Activated naive CD8-positive, alpha-beta T cell (primary cell): ENCODE results near the gene DUS1L.
A peak's percentile ranks its signal among the peaks of the same experiment; 100 is the strongest.

Experiments
- H3K27ac Mint-ChIP-seq: one replicate; pipeline ENCODE4 v1.8.0; 2021; ENCODE audit warnings: mixed read lengths
- H3K27me3 Mint-ChIP-seq: one replicate; pipeline ENCODE4 v1.8.0; 2021; ENCODE audit warnings: mixed read lengths
- H3K36me3 Mint-ChIP-seq: one replicate; pipeline ENCODE4 v1.8.0; 2021; ENCODE audit warnings: mixed read lengths
- H3K4me1 Mint-ChIP-seq: one replicate; pipeline ENCODE4 v1.8.0; 2021; ENCODE audit warnings: low read depth, mixed read lengths
- H3K4me3 Mint-ChIP-seq: one replicate; pipeline ENCODE4 v1.8.0; 2021; ENCODE audit warnings: mild to moderate bottlenecking, mixed read lengths
- H3K9me3 Mint-ChIP-seq: one replicate; pipeline ENCODE4 v1.8.0; 2021; ENCODE audit warnings: low read depth, mixed read lengths

Gene DUS1L

DNA sequence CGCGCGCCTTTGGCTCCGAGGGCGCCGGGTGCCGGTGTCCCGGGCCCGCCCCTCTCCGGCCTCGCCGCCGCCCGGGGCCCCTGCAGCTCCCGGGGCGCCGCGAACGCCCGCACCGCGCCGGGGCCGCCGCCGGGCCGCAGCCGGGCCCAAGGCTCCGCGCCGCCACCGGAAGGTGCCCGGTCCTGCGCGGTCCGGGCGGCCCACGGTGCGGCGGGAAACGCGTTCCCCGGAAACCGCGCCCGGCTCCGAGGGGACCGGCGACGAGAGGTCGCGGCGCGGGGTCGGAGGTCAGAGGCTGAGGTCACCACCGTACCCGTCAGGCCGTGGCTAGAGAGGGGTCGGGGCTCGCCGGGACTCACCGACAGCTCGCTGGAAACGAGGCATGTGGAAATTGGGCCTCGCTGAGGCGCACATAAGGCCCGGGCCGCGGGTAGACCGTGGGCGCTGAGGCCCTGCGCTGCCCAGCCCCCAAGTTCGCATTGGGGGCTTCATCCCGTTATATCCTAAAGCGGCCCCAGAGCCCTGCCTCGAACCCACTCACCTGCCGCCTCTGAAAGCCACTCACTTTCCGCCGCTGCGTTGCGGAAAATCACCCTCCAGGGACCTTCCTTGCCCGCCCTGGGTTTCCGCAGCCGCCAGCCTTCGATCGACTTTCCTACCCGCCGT is at the start of gene DUS1L:
TSS of gene DUS1L (minus strand) at position 167 of the 666 bp plus-strand sequence. CDS start 745 bp downstream, outside the sequence.
- H3K4me3 Mint-ChIP-seq, result peak within 1 kb of the TSS; percentile 87
- H3K4me1 Mint-ChIP-seq, result peaks cover 8% of the 10 kb centered on the region
- H3K36me3 Mint-ChIP-seq, result no peaks in the 10 kb centered on the region
- no peaks in the 10 kb centered on the region for H3K27me3 Mint-ChIP-seq
- no peaks in the 10 kb centered on the region for H3K9me3 Mint-ChIP-seq
- peak within 1 kb of the TSS; percentile 88 for H3K27ac Mint-ChIP-seq

DNA sequence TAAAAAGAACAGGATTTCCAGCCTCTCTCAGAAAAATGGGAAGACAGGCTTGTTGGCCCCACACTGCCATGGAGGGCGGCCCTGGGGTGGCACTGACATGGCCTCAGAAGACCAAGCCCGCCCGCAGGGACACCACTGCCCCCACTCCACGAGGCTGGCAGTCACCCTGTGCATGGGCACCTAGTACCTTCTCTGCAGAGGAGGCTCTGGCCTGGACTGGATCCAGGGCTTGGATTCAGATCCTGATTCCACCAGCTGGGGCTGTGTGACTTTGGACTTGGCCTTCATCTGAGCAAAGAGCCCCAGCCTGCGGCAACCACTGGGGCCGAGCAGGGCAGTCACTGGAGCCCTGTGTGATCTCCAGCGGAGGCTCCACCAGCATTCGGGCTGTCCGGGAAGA is 49.3 kb upstream of the DUS1L start:
- Mint-ChIP-seq H3K27ac (no peak overlapping the region), H3K9me3 (no peaks in the 10 kb centered on the region), H3K36me3 (no peaks in the 10 kb centered on the region), H3K27me3 (no peaks in the 10 kb centered on the region), H3K4me1 (peaks cover 19% of the 10 kb centered on the region), H3K4me3 (no peak overlapping the region)

GRCh38 chr17:82114447-82114846 is 48.8 kb upstream of the DUS1L start:
- H3K27me3 Mint-ChIP-seq, result no peaks in the 10 kb centered on the region
- H3K27ac Mint-ChIP-seq, result no peak overlapping the region
- no peaks in the 10 kb centered on the region for H3K36me3 Mint-ChIP-seq
- no peaks in the 10 kb centered on the region for H3K9me3 Mint-ChIP-seq
- peaks cover 15% of the 10 kb centered on the region for H3K4me1 Mint-ChIP-seq
- no peak overlapping the region for H3K4me3 Mint-ChIP-seq

- Mint-ChIP-seq H3K4me1 (peaks cover 12% of the 10 kb centered on the region), H3K27me3 (no peaks in the 10 kb centered on the region), H3K4me3 (no peak overlapping the region), H3K36me3 (no peaks in the 10 kb centered on the region), H3K27ac (no peak overlapping the region), H3K9me3 (no peaks in the 10 kb centered on the region)
Observed at GRCh38 chr17:82113941-82114340, 48.3 kb upstream of the DUS1L start.

GRCh38 chr17:82113422-82113821 is 47.8 kb upstream of the DUS1L start:
- no peaks in the 10 kb centered on the region for H3K36me3 Mint-ChIP-seq
- H3K4me1 Mint-ChIP-seq, result peaks cover 13% of the 10 kb centered on the region
- no peak overlapping the region for H3K27ac Mint-ChIP-seq
- H3K9me3 Mint-ChIP-seq, result no peaks in the 10 kb centered on the region
- no peaks in the 10 kb centered on the region for H3K27me3 Mint-ChIP-seq
- no peak overlapping the region for H3K4me3 Mint-ChIP-seq

GRCh38 chr17:82112914-82113311 is 47.3 kb upstream of the DUS1L start:
- H3K4me1 Mint-ChIP-seq, result peaks cover 12% of the 10 kb centered on the region
- H3K27ac Mint-ChIP-seq, result no peak overlapping the region
- H3K27me3 Mint-ChIP-seq, result no peaks in the 10 kb centered on the region
- H3K9me3 Mint-ChIP-seq, result no peaks in the 10 kb centered on the region
- no peaks in the 10 kb centered on the region for H3K36me3 Mint-ChIP-seq
- no peak overlapping the region for H3K4me3 Mint-ChIP-seq

DNA sequence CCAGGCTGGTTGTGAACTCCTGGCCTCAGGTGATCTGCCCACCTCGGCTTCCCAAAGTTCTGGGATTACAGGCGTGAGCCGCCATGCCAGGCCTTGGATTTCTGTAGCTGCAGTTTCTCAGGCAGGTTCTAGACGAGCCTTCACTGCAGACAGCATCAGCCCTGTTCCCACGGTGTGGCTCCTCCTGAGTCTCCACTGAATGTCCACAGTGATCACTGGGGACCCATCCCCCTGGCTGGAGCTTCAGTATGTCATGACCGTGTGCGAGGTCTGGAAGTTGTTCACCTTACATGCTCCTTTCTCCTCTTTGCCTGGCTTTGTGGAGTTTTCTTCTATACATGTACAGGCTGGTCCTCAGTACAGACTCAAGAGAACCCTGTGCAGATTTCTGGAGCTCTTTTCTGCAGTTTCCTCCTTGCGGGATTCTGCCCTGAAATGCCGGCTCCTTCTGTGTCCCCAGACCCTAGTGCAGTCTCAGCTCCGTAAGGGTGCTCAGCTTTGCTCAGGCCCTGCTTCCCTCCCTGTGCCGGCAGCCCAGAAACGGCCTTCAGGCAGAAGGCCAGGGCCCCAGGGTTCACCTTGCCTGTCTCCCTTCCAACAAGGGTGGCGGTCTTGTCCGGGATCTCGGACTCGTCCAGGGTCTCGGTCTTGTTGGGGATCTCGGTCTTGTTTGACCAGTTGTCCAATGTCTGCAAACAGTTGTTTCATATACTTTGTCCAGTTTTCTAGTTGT is 46.7 kb upstream of the DUS1L start:
- H3K4me3 Mint-ChIP-seq, result no peak overlapping the region
- H3K9me3 Mint-ChIP-seq, result no peaks in the 10 kb centered on the region
- no peaks in the 10 kb centered on the region for H3K36me3 Mint-ChIP-seq
- no peaks in the 10 kb centered on the region for H3K27me3 Mint-ChIP-seq
- no peak overlapping the region for H3K27ac Mint-ChIP-seq
- H3K4me1 Mint-ChIP-seq, result peaks cover 13% of the 10 kb centered on the region

DNA sequence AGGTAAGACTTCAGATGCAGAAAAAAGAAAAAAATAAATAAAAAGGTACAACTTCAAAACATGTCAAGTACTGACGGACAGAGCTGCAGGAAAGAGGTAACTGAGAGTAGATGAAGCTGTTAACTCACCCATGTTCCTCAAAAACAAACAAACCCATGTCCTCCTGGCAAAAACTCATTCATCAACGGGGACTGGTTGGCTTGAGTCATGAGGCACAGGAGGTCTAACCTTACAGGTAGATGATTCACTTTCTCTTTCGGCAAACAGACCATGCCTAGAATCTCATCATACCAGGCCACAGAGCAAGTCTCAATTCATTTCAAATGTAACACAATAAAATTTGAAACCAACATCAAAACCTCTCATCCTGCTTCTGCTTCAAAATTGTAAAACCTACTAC is 44.7 kb upstream of the DUS1L start:
- no peaks in the 10 kb centered on the region for H3K27me3 Mint-ChIP-seq
- no peaks in the 10 kb centered on the region for H3K36me3 Mint-ChIP-seq
- H3K9me3 Mint-ChIP-seq, result no peaks in the 10 kb centered on the region
- peak overlapping the region; percentile 58 for H3K27ac Mint-ChIP-seq
- no peak overlapping the region for H3K4me3 Mint-ChIP-seq
- H3K4me1 Mint-ChIP-seq, result peaks cover 24% of the 10 kb centered on the region

DNA sequence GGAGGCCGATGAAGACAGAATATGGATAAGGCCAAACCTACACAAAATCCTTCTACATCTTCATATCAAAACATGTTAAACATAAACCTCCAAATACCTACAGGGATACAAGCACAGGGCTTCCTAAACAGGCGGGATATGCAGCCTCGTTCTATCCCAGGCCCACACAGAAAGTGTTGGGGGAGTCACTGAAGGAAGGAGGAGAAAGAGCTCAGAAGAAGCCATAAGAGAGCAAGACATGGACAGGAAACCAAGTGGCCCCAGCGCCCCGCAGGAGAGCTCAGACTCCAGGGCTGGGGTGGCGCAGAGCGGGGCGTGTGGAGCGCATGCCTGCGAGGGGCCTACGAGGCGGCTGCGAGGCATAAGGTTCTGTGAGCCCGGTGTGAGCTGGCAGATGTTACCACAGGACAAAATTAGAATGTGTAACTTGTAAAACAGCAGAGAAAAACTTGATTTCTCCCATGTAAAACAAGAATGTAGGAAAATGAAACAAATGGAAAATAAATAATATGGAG is 43.4 kb upstream of the DUS1L start:
- no peaks in the 10 kb centered on the region for H3K9me3 Mint-ChIP-seq
- no peak overlapping the region for H3K27ac Mint-ChIP-seq
- H3K4me3 Mint-ChIP-seq, result no peak overlapping the region
- H3K4me1 Mint-ChIP-seq, result peaks cover 27% of the 10 kb centered on the region
- H3K36me3 Mint-ChIP-seq, result no peaks in the 10 kb centered on the region
- H3K27me3 Mint-ChIP-seq, result no peaks in the 10 kb centered on the region

DNA sequence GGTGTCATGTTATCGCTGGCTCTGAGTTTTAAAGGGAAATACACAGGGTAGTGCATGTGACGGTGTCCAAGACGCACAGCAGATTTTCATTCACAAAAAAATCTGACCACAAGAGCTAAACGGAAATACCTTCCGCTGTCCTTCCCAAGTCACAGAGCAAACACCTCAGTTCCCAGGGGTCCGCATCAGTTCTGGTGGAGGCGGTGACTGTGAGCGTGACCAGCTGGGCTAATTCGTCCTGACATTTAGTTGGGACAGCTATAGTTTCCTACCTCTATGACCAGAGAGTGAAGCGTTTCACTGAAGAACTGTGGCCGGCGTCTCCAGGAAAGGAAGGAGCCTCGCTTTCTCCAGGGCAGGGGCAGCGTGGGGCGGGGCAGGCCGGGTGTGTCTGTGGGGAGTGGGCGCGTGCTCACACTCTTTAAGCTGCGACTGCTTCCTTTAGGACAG is 42.9 kb upstream of the DUS1L start:
- Mint-ChIP-seq H3K27ac (no peak overlapping the region), H3K4me3 (no peak overlapping the region), H3K36me3 (no peaks in the 10 kb centered on the region), H3K9me3 (no peaks in the 10 kb centered on the region), H3K4me1 (peaks cover 27% of the 10 kb centered on the region), H3K27me3 (no peaks in the 10 kb centered on the region)

DNA sequence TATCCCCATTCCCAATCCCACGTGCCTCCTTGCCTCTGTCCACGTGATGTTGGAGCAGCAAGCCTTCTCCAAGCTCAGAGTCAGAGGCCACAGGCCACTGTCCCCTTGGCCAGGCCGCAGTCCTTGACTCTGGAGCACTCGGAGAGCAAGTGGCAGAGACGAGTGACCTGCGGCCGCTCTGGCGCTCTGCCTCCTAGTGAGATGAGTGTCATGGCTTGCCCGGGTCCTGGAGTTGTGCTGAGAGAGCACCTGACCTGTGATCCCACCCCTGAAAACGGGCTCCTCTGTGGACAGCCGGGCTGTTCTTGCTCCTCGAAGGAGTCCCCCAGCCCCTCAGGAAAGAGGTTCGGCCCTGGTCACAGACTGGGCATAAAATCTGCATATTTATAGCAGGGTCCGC is 42.4 kb upstream of the DUS1L start:
- no peaks in the 10 kb centered on the region for H3K27me3 Mint-ChIP-seq
- H3K4me3 Mint-ChIP-seq, result no peak overlapping the region
- H3K9me3 Mint-ChIP-seq, result no peaks in the 10 kb centered on the region
- H3K27ac Mint-ChIP-seq, result no peak overlapping the region
- no peaks in the 10 kb centered on the region for H3K36me3 Mint-ChIP-seq
- H3K4me1 Mint-ChIP-seq, result peaks cover 27% of the 10 kb centered on the region

GRCh38 chr17:82107341-82107860 is 41.8 kb upstream of the DUS1L start:
- Mint-ChIP-seq H3K9me3 (no peaks in the 10 kb centered on the region), H3K27me3 (no peaks in the 10 kb centered on the region), H3K27ac (no peak overlapping the region), H3K36me3 (no peaks in the 10 kb centered on the region), H3K4me1 (peaks cover 27% of the 10 kb centered on the region), H3K4me3 (no peak overlapping the region)

- H3K27me3 Mint-ChIP-seq, result no peaks in the 10 kb centered on the region
- H3K4me1 Mint-ChIP-seq, result peaks cover 27% of the 10 kb centered on the region
- H3K27ac Mint-ChIP-seq, result peak overlapping the region; percentile 92
- no peaks in the 10 kb centered on the region for H3K9me3 Mint-ChIP-seq
- H3K4me3 Mint-ChIP-seq, result peak overlapping the region; percentile 90
- H3K36me3 Mint-ChIP-seq, result no peaks in the 10 kb centered on the region
Observed at GRCh38 chr17:82106688-82107305, 41.2 kb upstream of the DUS1L start.

DNA sequence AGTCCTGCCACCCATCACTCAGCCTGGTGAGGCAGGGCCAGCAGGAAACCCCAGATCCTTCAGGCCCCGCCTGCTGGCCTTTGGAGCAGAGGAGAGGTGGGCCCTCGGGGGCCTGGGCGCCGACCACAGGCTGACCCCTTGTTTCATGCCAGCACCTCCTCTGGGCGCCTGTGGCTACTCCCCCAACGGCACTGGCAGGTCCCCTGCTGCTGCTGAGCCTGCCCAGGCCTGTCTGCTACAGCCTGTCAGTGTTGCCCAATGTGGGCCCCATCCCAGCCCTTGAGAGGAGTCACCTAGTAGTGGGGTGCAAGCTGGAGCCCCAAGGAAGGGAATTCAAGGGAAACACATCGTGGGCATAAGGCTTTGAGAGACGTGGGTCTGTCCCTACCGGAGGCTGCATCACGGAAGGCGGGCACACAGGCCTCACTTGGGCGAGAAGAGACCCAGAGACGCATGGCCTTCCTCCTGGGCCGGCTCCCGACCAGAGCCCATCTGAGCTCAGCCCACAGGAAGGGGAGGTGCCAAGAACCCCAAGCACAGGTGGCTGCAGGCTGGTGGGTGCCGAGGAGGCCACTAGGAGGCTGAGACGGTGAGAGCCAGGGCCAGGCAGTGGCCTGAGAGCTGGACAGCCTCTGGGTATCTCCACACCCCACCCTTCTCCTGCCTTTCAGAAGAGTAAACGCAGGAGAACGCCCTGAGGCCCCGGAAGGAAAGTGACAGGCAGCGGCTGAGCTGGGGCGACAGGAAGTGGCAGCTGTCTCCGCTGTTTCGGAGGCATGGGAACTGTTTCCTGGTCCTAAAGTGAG is 40.5 kb upstream of the DUS1L start:
- Mint-ChIP-seq H3K4me3 (peak overlapping the region; percentile 90), H3K27ac (peak overlapping the region; percentile 92), H3K27me3 (no peaks in the 10 kb centered on the region), H3K9me3 (no peaks in the 10 kb centered on the region), H3K36me3 (no peaks in the 10 kb centered on the region), H3K4me1 (peaks cover 29% of the 10 kb centered on the region)
